OCI-LY7 (cell line): ENCODE measurements around the gene TRAF2. TPM values are rescaled to one million over a fixed set of nuclear protein-coding genes. Genes with fewer than 3 reads are reported as not detected.

Experiments used
- BruUV-seq: library from RNA; stranded (reverse); fragments of 400-500 nt; replicated peaks from 2 replicates; lab custom pipeline; 2021; lab: Mats Ljungman, UMichigan
- CTCF ChIA-PET: fragments of 300-600 bp; sonication (Branson Sonifier 250); formaldehyde crosslinking; loops from one replicate; lab custom pipeline; 2022; ENCODE audit warnings: antibody characterized with exemption; ENCODE audit not compliant: unreplicated experiment; lab: Charles Lee
- POLR2A ChIA-PET: fragments of 300-600 bp; sonication (Branson Sonifier 250); formaldehyde crosslinking; loops from one replicate; lab custom pipeline; 2022; ENCODE audit warnings: antibody characterized with exemption; lab: Charles Lee
- DNase-seq: peaks from one replicate; pipeline ENCODE4 v3.0.0-alpha.2; 2015; ENCODE audit warnings: low spot score
- H2AFZ ChIP-seq: fragments of 200-600 bp; sonication (generic), shearing (Covaris generic); 2 replicates; pipeline ENCODE4 v1.6.1; 2014; ENCODE audit warnings: mild to moderate bottlenecking, antibody characterized with exemption, low read length, moderate library complexity
- H3K27ac ChIP-seq: fragments of 200-600 bp; sonication (generic); 2 replicates; pipeline ENCODE4 v1.5.1; 2014; ENCODE audit warnings: mixed run types, low read depth, mild to moderate bottlenecking, moderate library complexity, low read length, inconsistent platforms; ENCODE audit not compliant: poor library complexity, severe bottlenecking
- H3K36me3 ChIP-seq: fragments of 200-600 bp; sonication (generic); 2 replicates; pipeline ENCODE4 v1.6.1; 2014; ENCODE audit warnings: mild to moderate bottlenecking, antibody characterized with exemption, low read length, moderate library complexity, mixed read lengths; ENCODE audit not compliant: insufficient read depth
- H3K4me1 ChIP-seq: fragments of 200-600 bp; sonication (generic); 2 replicates; pipeline ENCODE4 v1.5.1; 2014; ENCODE audit warnings: mild to moderate bottlenecking, low read length; ENCODE audit not compliant: insufficient read depth, poor library complexity, severe bottlenecking
- H3K4me2 ChIP-seq: fragments of 200-600 bp; sonication (generic); 2 replicates; pipeline ENCODE4 v1.6.1; 2014; ENCODE audit warnings: mild to moderate bottlenecking, low read length
- H3K4me3 ChIP-seq: fragments of 200-600 bp; sonication (generic); 2 replicates; pipeline ENCODE4 v1.5.1; 2014; ENCODE audit warnings: mild to moderate bottlenecking, low read depth, low read length; ENCODE audit not compliant: poor library complexity, severe bottlenecking
- H3K79me2 ChIP-seq: fragments of 200-600 bp; sonication (generic); 2 replicates; pipeline ENCODE4 v1.6.1; 2016; ENCODE audit warnings: low read depth, mild to moderate bottlenecking, low read length, moderate library complexity, mixed read lengths; ENCODE audit not compliant: insufficient read depth
- H3K9me2 ChIP-seq: fragments of 200-600 bp; sonication (generic); 2 replicates; pipeline ENCODE4 v1.6.1; 2016; ENCODE audit warnings: mild to moderate bottlenecking, low read length, mixed read lengths; ENCODE audit not compliant: insufficient read depth
- H3K9me3 ChIP-seq: fragments of 200-600 bp; sonication (generic); 2 replicates; pipeline ENCODE4 v1.6.1; 2014; ENCODE audit warnings: mild to moderate bottlenecking, mixed run types, low read length, mixed read lengths
- H4K20me1 ChIP-seq: fragments of 200-600 bp; sonication (generic); 2 replicates; pipeline ENCODE4 v1.6.1; 2014; ENCODE audit warnings: mild to moderate bottlenecking, antibody characterized with exemption, low read length, moderate library complexity, mixed read lengths; ENCODE audit not compliant: insufficient read depth
- EZH2phosphoT487 ChIP-seq: fragments of 200-600 bp; sonication (generic); IDR thresholded peaks from 2 replicates; pipeline ENCODE4 v1.6.1; 2018; ENCODE audit warnings: low read depth, borderline replicate concordance, mild to moderate bottlenecking, mixed run types, antibody characterized with exemption, low read length, moderate library complexity, mixed read lengths
- intact Hi-C: fragments of 100-400 bp; cut with micrococcal nuclease; formaldehyde crosslinking; loops from one replicate; pipeline ENCODE4 v1.10.0; 2022; ENCODE audit not compliant: unreplicated experiment
- total RNA-seq, 2 experiments: library from RNA; depleted of rRNA in 1 of 2; stranded (reverse); fragments of >200 nt in 1 of 2; shearing (Covaris generic) in 1 of 2; gene quantifications; 2 replicates each; pipeline ENCODE4 v1.2.3, GENCODE V29; 2014 to 2022
- TF ChIP-seq, protein P1 (sequence below): fragments of 200-600 bp; sonication (generic); conservative IDR thresholded peaks from 2 replicates; pipeline ENCODE4 v1.5.1; 2014; ENCODE audit warnings: mild to moderate bottlenecking, antibody characterized with exemption, low read length, moderate library complexity, mixed read lengths

TRAF2 gene
- total RNA-seq, 2 experiments from 2014 or later = 31.4 to 40.5 TPM

DNA sequence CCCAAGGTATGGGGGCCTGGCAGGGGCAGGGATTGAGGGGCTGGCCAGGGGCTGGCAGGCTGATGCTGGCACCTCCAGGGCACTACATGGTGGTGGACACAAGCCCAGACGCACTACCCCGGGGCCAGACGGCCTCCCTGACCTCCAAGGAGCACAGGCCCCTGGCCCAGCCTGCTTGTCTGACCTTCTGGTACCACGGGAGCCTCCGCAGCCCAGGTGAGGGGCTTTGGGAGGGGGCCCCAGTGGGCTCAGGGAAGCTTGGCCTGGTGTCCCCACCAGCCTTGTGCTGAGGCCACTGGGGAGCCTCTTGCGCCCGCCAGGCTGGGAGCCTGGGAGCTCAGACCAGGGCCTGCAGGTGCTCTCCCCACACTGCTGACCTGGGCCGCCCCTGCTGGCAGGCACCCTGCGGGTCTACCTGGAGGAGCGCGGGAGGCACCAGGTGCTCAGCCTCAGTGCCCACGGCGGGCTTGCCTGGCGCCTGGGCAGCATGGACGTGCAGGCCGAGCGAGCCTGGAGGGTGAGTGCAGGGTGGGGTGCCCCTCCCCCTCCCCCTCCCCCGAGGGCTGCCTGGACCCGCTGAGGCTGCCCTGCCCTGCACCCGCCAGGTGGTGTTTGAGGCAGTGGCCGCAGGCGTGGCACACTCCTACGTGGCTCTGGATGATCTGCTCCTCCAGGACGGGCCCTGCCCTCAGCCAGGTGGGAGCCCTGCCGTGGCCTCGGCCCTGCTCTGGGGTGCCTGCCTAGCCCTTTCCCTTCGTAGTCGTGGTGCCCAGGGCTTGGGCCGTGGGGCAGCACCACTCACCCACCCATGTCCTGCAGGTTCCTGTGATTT is 28.5 kb upstream of the TRAF2 start:
- no peak overlapping the region for H3K27ac ChIP-seq
- ChIA-PET POLR2A (no interaction called here), CTCF (no interaction called here)
- no peaks in the 10 kb centered on the region for H3K79me2 ChIP-seq
- no peak overlapping the region for H3K4me2 ChIP-seq
- H3K36me3 ChIP-seq = peaks cover 15% of the 10 kb centered on the region; the same call in 1 of the 2 replicates
- no TSS peak for BruUV-seq
- no peaks in the 10 kb centered on the region for H3K4me1 ChIP-seq
- H3K4me3 ChIP-seq = no peak overlapping the region
- TF ChIP-seq EZH2phosphoT487 = no peak
- TF ChIP-seq, protein P1, sequence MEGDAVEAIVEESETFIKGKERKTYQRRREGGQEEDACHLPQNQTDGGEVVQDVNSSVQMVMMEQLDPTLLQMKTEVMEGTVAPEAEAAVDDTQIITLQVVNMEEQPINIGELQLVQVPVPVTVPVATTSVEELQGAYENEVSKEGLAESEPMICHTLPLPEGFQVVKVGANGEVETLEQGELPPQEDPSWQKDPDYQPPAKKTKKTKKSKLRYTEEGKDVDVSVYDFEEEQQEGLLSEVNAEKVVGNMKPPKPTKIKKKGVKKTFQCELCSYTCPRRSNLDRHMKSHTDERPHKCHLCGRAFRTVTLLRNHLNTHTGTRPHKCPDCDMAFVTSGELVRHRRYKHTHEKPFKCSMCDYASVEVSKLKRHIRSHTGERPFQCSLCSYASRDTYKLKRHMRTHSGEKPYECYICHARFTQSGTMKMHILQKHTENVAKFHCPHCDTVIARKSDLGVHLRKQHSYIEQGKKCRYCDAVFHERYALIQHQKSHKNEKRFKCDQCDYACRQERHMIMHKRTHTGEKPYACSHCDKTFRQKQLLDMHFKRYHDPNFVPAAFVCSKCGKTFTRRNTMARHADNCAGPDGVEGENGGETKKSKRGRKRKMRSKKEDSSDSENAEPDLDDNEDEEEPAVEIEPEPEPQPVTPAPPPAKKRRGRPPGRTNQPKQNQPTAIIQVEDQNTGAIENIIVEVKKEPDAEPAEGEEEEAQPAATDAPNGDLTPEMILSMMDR = no peak
- DNase-seq = no peak
- H2AFZ ChIP-seq = no peak overlapping the region
- no peaks in the 10 kb centered on the region for H4K20me1 ChIP-seq
- H3K9me2 ChIP-seq = no peaks in the 10 kb centered on the region
- intact Hi-C loops = no loop called here
- no peaks in the 10 kb centered on the region for H3K9me3 ChIP-seq

DNA sequence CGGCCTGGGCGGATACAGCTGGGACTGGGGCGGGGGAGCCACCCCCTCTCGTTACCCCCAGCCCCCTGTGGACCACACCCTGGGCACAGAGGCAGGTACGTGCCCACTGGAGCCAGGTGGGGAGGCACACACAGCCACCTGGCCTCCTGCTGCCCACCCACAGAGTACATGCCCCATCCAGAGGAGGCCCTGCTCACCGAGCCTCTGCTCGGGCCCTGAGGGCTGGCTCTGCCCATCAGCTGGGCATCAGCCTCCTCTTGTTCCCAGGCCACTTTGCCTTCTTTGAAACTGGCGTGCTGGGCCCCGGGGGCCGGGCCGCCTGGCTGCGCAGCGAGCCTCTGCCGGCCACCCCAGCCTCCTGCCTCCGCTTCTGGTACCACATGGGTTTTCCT is 27.9 kb upstream of the TRAF2 start:
- no peak overlapping the region for H2AFZ ChIP-seq
- no peak overlapping the region for H3K4me2 ChIP-seq
- H3K27ac ChIP-seq = no peak overlapping the region
- intact Hi-C loops = no loop called here
- BruUV-seq = no TSS peak
- ChIA-PET CTCF (no interaction called here), POLR2A (no interaction called here)
- no peaks in the 10 kb centered on the region for H3K9me2 ChIP-seq
- no peaks in the 10 kb centered on the region for H3K79me2 ChIP-seq
- peaks cover 21% of the 10 kb centered on the region for H3K36me3 ChIP-seq
- no peaks in the 10 kb centered on the region for H4K20me1 ChIP-seq
- no peak for DNase-seq
- H3K9me3 ChIP-seq = no peaks in the 10 kb centered on the region
- no peak overlapping the region for H3K4me3 ChIP-seq
- no peaks in the 10 kb centered on the region for H3K4me1 ChIP-seq
- TF ChIP-seq, protein P1 = no peak
- TF ChIP-seq EZH2phosphoT487 = no peak
